GM21786 (cell line): ENCODE measurements around the gene ABHD11.
"Not testable (repeated sequence)": the region's sequence is repeated elsewhere in the genome, so short reads cannot be mapped to it uniquely, and the experiment has no call there.

ENCODE experiments used
- ATAC-seq: cut with Tn5 transposase; IDR thresholded peaks from one replicate; pipeline ENCODE4 v1.9.1; 2021; ENCODE audit not compliant: unreplicated experiment

Gene ABHD11

DNA sequence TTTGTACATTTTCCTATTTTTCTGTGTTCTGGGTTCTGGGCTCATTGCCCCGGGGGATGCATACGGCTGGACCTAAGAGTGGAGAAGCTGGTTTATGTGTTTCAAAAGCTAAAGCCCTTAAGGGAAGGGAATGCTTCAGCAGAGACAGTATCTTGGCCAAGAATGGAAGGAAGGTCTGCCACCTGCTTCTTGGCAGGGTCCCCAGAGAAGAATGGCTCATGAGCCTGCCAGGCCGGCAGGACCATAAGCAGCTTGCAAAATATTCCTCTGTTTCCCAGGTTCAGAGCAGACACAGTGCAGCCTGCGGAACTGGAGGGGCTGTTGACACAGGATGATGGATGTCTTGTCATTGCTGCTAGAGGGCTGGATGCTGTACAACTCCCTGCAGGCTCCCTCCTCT lies 7.8 kb upstream of the ABHD11 start:
- ATAC-seq: no peak

DNA sequence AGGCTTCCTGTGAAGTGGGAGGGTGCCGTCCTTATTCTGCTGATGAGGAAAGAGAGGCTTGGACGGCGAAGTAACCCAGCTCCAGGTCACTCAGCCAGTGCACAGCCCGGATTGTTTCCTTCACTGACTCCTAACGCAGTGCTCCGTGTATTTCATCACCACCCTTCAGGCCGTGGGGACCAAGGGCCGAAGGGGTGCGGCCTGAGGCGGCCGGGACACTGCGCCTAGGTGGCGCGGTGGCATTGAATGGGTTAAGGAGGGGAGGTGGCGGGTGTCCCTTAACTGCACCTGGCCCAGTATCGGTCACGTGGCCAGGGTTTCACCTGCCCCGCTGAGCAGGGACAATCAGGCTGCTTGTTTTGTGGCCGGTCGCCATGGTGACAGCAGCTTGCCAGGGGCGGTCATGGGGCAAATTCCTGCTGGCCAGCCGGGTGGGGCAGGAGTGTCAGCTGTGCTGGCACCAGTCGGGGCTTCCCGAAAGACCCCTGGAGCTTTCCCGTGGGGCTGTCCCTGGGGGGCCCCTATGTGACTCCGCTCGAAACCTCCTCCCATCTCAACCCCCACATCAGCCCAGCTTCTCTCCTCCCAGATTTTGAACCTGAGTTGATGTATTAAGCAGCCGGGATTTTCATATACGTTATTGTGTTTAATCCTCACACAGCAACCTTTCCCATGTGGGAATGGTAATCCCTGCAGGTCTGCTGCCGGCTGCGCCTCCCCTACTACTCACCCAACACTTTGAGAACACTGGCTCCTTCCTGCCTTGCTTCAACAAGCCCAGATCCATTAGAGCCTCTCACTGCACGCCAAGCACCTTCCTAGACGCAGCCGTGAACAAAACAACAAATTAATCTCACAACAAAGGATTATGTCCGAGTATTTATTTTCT lies 4.4 kb upstream of the ABHD11 start:
- no peak for ATAC-seq

DNA sequence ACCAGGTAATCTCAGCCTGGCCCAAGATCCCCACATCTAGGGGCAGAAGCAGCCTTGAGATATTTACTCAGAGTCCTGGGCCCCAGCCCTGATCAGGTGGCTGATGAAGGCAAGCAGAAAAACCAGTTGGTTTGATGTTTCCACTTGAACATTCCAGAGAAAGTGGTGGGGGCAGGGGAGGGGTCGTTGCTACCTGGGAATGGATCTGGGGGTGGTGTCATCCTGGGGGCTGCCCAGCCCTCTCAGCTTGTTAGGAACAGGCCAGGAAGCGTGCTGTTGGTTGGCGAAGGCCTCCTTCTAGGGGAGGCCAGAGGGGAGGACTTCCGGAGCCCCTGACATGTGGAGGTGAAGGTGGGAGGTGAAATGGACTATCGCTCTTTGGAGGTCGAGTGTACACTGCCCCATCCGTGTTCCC lies 3.7 kb upstream of the ABHD11 start:
- no peak for ATAC-seq

DNA sequence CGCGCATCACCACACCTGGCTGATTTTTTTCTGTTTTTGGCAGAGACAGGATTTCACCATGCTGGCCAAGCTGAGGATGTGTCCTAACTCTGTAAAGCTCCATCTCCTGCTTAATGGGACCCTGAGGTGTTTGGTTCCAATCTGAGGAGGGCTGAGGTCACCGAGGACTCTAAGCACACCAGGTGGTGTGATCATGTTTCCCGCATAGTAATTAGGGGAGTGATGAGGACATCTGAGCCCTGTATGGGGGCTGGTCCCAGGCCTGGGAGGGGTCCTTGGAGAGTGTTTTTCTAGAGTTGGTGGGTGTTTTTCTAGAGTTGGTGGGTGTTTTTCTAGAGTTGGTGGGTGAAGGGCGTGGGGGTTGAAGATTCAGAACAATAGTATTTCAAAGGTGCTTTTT lies 3.0 kb upstream of the ABHD11 start:
- no peak for ATAC-seq

GRCh38 chr7:73740771-73741170 lies 2.2 kb upstream of the ABHD11 start:
- no peak for ATAC-seq

GRCh38 chr7:73740212-73740611 lies 1.6 kb upstream of the ABHD11 start:
- ATAC-seq: no peak

- ATAC-seq: no peak
Observed at GRCh38 chr7:73739387-73739767, 775 bp upstream of the ABHD11 start.

- ATAC-seq: peak; percentile 15
Observed at GRCh38 chr7:73738220-73738611, 386 bp downstream of the ABHD11 start.

GRCh38 chr7:73737491-73738219 lies 947 bp downstream of the ABHD11 start:
- ATAC-seq: no peak

GRCh38 chr7:73736885-73737284 lies 1.7 kb downstream of the ABHD11 start:
- no peak for ATAC-seq

GRCh38 chr7:73735528-73735905 lies 3.1 kb downstream of the ABHD11 start:
- ATAC-seq: no peak

DNA sequence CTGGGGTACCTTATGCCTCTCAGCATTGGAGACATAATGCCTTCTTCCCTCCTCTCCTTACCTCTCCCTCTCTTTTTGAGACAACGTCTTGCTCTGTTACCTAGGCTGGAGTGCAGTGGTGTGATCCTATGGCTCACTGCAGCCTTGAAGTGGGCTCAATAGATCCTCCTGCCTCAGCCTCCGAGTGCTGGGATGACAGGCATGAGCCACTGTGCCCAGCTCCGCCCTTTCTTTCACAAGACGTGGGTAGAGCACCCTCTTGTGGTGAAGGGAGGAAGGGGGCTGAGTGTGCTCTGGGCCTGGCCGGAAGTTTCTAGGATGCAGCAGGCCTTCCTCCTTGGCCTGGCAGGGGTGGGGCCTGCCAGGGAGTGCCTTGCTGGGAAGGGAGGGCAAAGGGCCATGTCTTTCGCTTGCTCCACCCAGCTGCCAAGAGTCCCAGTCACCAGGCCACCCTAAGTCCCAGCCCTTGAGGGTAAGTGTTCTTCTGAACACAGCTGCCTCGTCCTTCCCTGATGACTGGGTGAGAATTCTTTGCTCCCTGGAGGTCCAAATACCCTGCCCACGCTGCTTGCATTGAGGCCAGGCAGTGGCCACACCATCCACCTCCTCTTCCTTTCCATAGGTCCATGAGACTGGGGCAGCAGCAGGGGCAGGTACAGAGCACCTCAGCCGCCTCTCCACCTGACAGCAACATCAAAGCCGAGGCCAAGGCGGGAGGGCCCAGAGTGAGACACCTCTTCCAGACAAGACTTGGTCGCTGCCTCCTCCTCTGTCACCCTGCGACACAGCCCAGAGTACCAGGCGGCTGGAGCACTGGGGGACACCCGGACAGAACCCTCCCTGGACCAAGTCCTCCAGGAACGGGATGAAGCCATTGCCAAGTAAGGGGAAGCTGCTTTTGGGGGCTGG lies 3.7 kb downstream of the ABHD11 start:
- ATAC-seq: no peak

GRCh38 chr7:73732397-73732796 lies 6.2 kb downstream of the ABHD11 start:
- no peak for ATAC-seq

- ATAC-seq: no peak
Observed at GRCh38 chr7:73730485-73730884, 8.1 kb downstream of the ABHD11 start.

- ATAC-seq: no peak
Observed at GRCh38 chr7:73728551-73728950, 10.1 kb downstream of the ABHD11 start.

DNA sequence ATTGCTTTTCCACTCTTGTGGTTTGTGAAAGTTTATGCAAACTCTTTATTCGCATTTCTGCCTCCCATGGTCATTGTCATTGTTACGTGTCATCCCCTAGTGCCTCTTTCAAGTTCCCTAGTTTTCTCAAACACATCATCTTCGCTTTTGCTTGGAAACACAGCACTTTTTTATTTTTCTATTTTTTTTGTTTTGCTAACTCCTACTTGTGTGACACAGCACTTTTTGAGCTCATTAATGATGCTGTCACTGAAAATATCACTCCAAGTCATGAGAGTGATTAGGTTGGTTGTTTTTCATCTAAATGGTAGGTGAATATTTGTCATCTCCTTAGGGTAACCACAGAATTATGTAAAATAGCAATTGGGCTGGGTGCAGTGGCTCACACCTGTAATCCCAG lies 10.7 kb downstream of the ABHD11 start:
- no peak for ATAC-seq

DNA sequence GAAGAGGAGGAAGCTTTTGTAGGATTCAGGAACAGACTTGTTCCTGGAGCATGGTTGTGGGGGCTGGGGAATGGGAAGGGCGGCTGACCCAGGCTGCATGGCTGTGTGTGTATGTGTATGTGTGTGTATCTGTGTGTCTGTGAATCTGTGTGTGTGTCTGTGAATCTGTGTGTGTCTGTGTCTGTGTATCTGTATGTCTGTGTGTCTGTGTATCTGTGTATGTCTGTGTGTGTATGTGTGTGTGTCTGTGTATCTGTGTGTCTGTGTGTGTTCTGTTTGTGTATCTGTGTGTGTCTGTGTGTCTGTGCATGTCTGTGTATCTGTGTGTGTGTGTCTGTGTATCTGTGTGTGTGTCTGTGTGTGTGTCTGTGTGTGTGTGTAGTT lies 12.5 kb downstream of the ABHD11 start:
- peak; percentile 9 for ATAC-seq

- ATAC-seq: no peak
Observed at GRCh38 chr7:73723813-73724212, 14.8 kb downstream of the ABHD11 start.

DNA sequence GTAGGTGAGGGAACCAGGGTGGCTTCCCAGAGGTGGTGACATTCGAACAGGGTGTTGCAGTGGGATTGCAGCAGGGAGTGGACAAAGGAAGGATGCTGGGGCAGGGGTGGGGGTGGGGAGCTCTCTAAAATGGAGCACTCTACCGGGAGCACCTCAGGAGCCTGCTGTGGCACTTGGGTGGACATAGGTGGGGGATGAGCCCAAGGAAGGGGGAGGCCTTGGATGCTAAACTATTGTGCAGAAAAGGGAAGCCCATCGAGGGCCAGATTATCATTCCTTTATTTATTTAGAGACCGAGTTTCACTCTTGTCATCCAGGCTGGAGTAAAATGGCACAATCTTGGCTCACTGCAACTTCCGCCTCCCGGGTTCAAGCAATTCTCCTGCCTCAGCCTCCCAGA lies 15.8 kb downstream of the ABHD11 start:
- ATAC-seq: no peak

GRCh38 chr7:73722182-73722581 lies 16.4 kb downstream of the ABHD11 start:
- ATAC-seq: not testable (repeated sequence)

GRCh38 chr7:73721377-73721817 lies 17.2 kb downstream of the ABHD11 start:
- ATAC-seq: no peak
